ENCODE results near the gene TBX21. TPM values are rescaled to one million over a fixed set of nuclear protein-coding genes. Genes with fewer than 3 reads are reported as not detected.

Gene TBX21
- polyA plus RNA-seq, 1 donor from 2014 or later, result not detected

- H3K79me2 ChIP-seq (replicated peaks; ENCODE audit: insufficient read depth, low read length), result no peaks in the 10 kb centered on the region
- no peaks in the 10 kb centered on the region for H3K27me3 ChIP-seq (ENCODE audit: insufficient read depth, low read depth, low read length)
- H3K9me2 ChIP-seq (ENCODE audit: insufficient read depth, low read length), result no peaks in the 10 kb centered on the region
- H3F3A ChIP-seq (ENCODE audit: insufficient read depth, low read length, poor library complexity, severe bottlenecking), result no peaks in the 10 kb centered on the region
- no peak overlapping the region for H2AFZ ChIP-seq (ENCODE audit: low read depth, low read length)
- H3K9me3 ChIP-seq (ENCODE audit: low read length), result no peaks in the 10 kb centered on the region
- H3K4me2 ChIP-seq (ENCODE audit: low read length), result no peak overlapping the region
- H3K36me3 ChIP-seq (ENCODE audit: insufficient read depth, low read length), result no peaks in the 10 kb centered on the region
- H3K27ac ChIP-seq (ENCODE audit: low read length), result no peak overlapping the region
- H4K20me1 ChIP-seq (ENCODE audit: insufficient read depth), result no peaks in the 10 kb centered on the region
- TF ChIP-seq POLR2AphosphoS5 (IDR thresholded peaks at IDR 0.05) (no peak), REST (IDR thresholded peaks at IDR 0.05; ENCODE audit: borderline replicate concordance) (no peak)
- no peak overlapping the region for H3K4me3 ChIP-seq (ENCODE audit: low read length)
- H3K9ac ChIP-seq (ENCODE audit: low read length), result no peak overlapping the region
Observed at GRCh38 chr17:47700471-47701449, 32.3 kb upstream of the TBX21 start.

- Histone ChIP-seq H3K4me3 (ENCODE audit: low read length) (no peak overlapping the region), H3K4me2 (ENCODE audit: low read length) (no peak overlapping the region), H3K9ac (ENCODE audit: low read length) (no peak overlapping the region), H3K36me3 (ENCODE audit: insufficient read depth, low read length) (no peaks in the 10 kb centered on the region), H3K27ac (ENCODE audit: low read length) (no peak overlapping the region), H3K27me3 (ENCODE audit: insufficient read depth, low read depth, low read length) (no peaks in the 10 kb centered on the region), H4K20me1 (ENCODE audit: insufficient read depth) (no peaks in the 10 kb centered on the region), H3F3A (ENCODE audit: insufficient read depth, low read length, poor library complexity, severe bottlenecking) (no peaks in the 10 kb centered on the region), H2AFZ (ENCODE audit: low read depth, low read length) (no peak overlapping the region), H3K9me3 (ENCODE audit: low read length) (no peaks in the 10 kb centered on the region), H3K79me2 (replicated peaks; ENCODE audit: insufficient read depth, low read length) (no peaks in the 10 kb centered on the region), H3K9me2 (ENCODE audit: insufficient read depth, low read length) (no peaks in the 10 kb centered on the region)
- TF ChIP-seq RAD21 (conservative IDR thresholded peaks at IDR 0.05), result no peak
- no peak for TF ChIP-seq SMC3 (conservative IDR thresholded peaks at IDR 0.05; ENCODE audit: poor library complexity)
- TF ChIP-seq CTCF (IDR thresholded peaks at IDR 0.05; ENCODE audit: poor library complexity, severe bottlenecking), result no peak
- TF ChIP-seq REST (IDR thresholded peaks at IDR 0.05; ENCODE audit: borderline replicate concordance), result no peak
- TF ChIP-seq EZH2 (IDR thresholded peaks at IDR 0.05; ENCODE audit: borderline replicate concordance, insufficient read depth, low read length, poor library complexity, severe bottlenecking), result no peak
- no peak for TF ChIP-seq TAF1 (IDR thresholded peaks at IDR 0.05; ENCODE audit: low read depth)
- no peak for TF ChIP-seq MXI1 (conservative IDR thresholded peaks at IDR 0.05; ENCODE audit: poor library complexity, severe bottlenecking)
- TF ChIP-seq POLR2AphosphoS5 (IDR thresholded peaks at IDR 0.05), result no peak
- no peak for TF ChIP-seq EP300 (conservative IDR thresholded peaks at IDR 0.05; ENCODE audit: poor library complexity, severe bottlenecking)
Observed at GRCh38 chr17:47701608-47702007, 31.4 kb upstream of the TBX21 start.
